ENCODE measurements around the gene OR2T10. TPM values are rescaled to one million over a fixed set of nuclear protein-coding genes. Genes with fewer than 3 reads are reported as not detected.
"Not testable (repeated sequence)": the region's sequence is repeated elsewhere in the genome, so short reads cannot be mapped to it uniquely, and the experiment has no call there.

OR2T10 gene
- total RNA-seq, 6 experiments from 2014 or later = not detected

- intact Hi-C loops (cut with DNase I); H3K4me3 ChIP-seq; H3K4me1 ChIP-seq; H3K9me3 ChIP-seq; H3K36me3 ChIP-seq; H3K27me3 ChIP-seq; ATAC-seq; DNase-seq; H3K27ac ChIP-seq: not testable (repeated sequence)
- no CpG with 5 or more reads among the region's 6 CpGs for WGBS (ENCODE audit: insufficient coverage, low coverage, low lambda C conversion rate, missing lambda C conversion rate)
Observed at GRCh38 chr1:248551027-248551426, 46.5 kb downstream of the OR2T10 start.

GRCh38 chr1:248547383-248547782 lies 50.1 kb downstream of the OR2T10 start:
- H3K36me3 ChIP-seq; H3K4me3 ChIP-seq; ATAC-seq; intact Hi-C loops (cut with DNase I); H3K27ac ChIP-seq; H3K4me1 ChIP-seq; H3K27me3 ChIP-seq; H3K9me3 ChIP-seq; DNase-seq: not testable (repeated sequence)
- no CpG with 5 or more reads among the region's 2 CpGs for WGBS (ENCODE audit: insufficient coverage, low coverage, low lambda C conversion rate, missing lambda C conversion rate)

Small RNAs within 50 kb of the gene (small RNA-seq; reads per million reads assigned to genes)
- gene RF00019 = 0 reads per million in 2 experiments

Other genes with a start within 250 kb of the OR2T10 start
- gene OR14C36, start 248.9 kb downstream of the OR2T10 start, total RNA-seq = not detected
- not detected for gene OR2T4, start 236.0 kb downstream of the OR2T10 start, total RNA-seq
- not detected for gene OR2T6, start 222.0 kb downstream of the OR2T10 start, total RNA-seq
- gene OR2T1, start 194.7 kb downstream of the OR2T10 start, total RNA-seq = not detected
- gene OR2T2, start 152.1 kb downstream of the OR2T10 start, total RNA-seq = not detected
- gene OR2T3, start 124.3 kb downstream of the OR2T10 start, total RNA-seq = not detected
- gene OR2T5, start 109.1 kb downstream of the OR2T10 start, total RNA-seq = not detected
- gene OR2G6, start 89.6 kb downstream of the OR2T10 start, total RNA-seq = not detected
- not detected for gene OR2T29, start 34.9 kb downstream of the OR2T10 start, total RNA-seq
- not detected for gene OR2T34, start 22.9 kb downstream of the OR2T10 start, total RNA-seq
- not detected for gene OR2T11, start 37.4 kb upstream of the OR2T10 start, total RNA-seq
- gene OR2T35, start 47.6 kb upstream of the OR2T10 start, total RNA-seq = not detected
- gene OR2T27, start 57.8 kb upstream of the OR2T10 start, total RNA-seq = not detected
- gene OR14I1, start 105.1 kb upstream of the OR2T10 start, total RNA-seq = not detected
- gene LYPD8, start 158.1 kb upstream of the OR2T10 start, total RNA-seq = not detected
- 10 to 100 TPM in 5 of 6 experiments, 1 to 10 TPM in 1; 9.8 to 13.1 (median 12.4) TPM for gene SH3BP5L, start 228.2 kb upstream of the OR2T10 start, total RNA-seq
- gene ZNF672, start 240.5 kb upstream of the OR2T10 start, total RNA-seq = 10 to 100 TPM; 16.9 to 24.3 (median 19.4) TPM